NCI-H2196 (cell line): Measurements from ENCODE around the gene DNMBP.
A peak's percentile ranks its signal among the peaks of the same experiment; 100 is the strongest.
"Not testable (repeated sequence)": the region's sequence is repeated elsewhere in the genome, so short reads cannot be mapped to it uniquely, and the experiment has no call there.

Experiments used
- DNase-seq: peaks from one replicate; lab custom pipeline; 2025; ENCODE audit not compliant: unreplicated experiment; lab: John Stamatoyannopoulos, UW

The DNMBP gene

GRCh38 chr10:99870123-99870730 is 139.5 kb downstream of the DNMBP start:
- DNase-seq: no peak

- no peak for DNase-seq
Measured at GRCh38 chr10:99869581-99870122, 140.1 kb downstream of the DNMBP start.

- DNase-seq: not testable (repeated sequence)
Measured at GRCh38 chr10:99867250-99867649, 142.5 kb downstream of the DNMBP start.

GRCh38 chr10:99863535-99864240 is 146.1 kb downstream of the DNMBP start:
- DNase-seq: not testable (repeated sequence)

GRCh38 chr10:99860466-99860865 is 149.3 kb downstream of the DNMBP start:
- no peak for DNase-seq

GRCh38 chr10:99859585-99859984 is 150.2 kb downstream of the DNMBP start:
- no peak for DNase-seq

- no peak for DNase-seq
Measured at GRCh38 chr10:99858849-99859248, 150.9 kb downstream of the DNMBP start.

- DNase-seq: no peak
Measured at GRCh38 chr10:99855479-99856071, 154.2 kb downstream of the DNMBP start.

- no peak for DNase-seq
Measured at GRCh38 chr10:99854860-99855259, 154.9 kb downstream of the DNMBP start.

GRCh38 chr10:99853655-99854054 is 156.1 kb downstream of the DNMBP start:
- no peak for DNase-seq

GRCh38 chr10:99852481-99853213 is 157.1 kb downstream of the DNMBP start:
- DNase-seq: no peak

- DNase-seq: no peak
Measured at GRCh38 chr10:99851825-99852224, 157.9 kb downstream of the DNMBP start.

- DNase-seq: no peak
Measured at GRCh38 chr10:99850767-99851340, 158.9 kb downstream of the DNMBP start.

GRCh38 chr10:99850021-99850766 is 159.6 kb downstream of the DNMBP start:
- DNase-seq: no peak

GRCh38 chr10:99849536-99849935 is 160.2 kb downstream of the DNMBP start:
- no peak for DNase-seq

GRCh38 chr10:99849057-99849456 is 160.7 kb downstream of the DNMBP start:
- no peak for DNase-seq

- DNase-seq: peak; percentile 72
Measured at GRCh38 chr10:99845837-99846382, 163.8 kb downstream of the DNMBP start.

- DNase-seq: no peak
Measured at GRCh38 chr10:99844433-99844955, 165.3 kb downstream of the DNMBP start.

GRCh38 chr10:99843310-99843709 is 166.4 kb downstream of the DNMBP start:
- DNase-seq: no peak

GRCh38 chr10:99841746-99842145 is 168.0 kb downstream of the DNMBP start:
- DNase-seq: no peak
